Coronary artery (tissue), 2 donors: ENCODE data around the gene CPNE4.

ENCODE experiments used
- DNase-seq: peaks from one replicate; pipeline ENCODE4 v3.0.0-alpha.2; 2017; ENCODE audit warnings: low spot score
- H3K27ac ChIP-seq, 2 donors: fragments of 200-600 bp; sonication (generic); one replicate each; pipeline ENCODE4 v1.5.1; 2016 to 2019
- H3K4me3 ChIP-seq: fragments of 200-600 bp; sonication (generic); 2 replicates; pipeline ENCODE4 v1.5.1; 2016; ENCODE audit warnings: mild to moderate bottlenecking, moderate library complexity
- TF ChIP-seq, protein P1 (sequence below): fragments of 200-600 bp; sonication (generic); IDR thresholded peaks from one replicate; pipeline ENCODE4 v1.5.1; 2019; ENCODE audit warnings: antibody characterized with exemption

CPNE4 gene

DNA sequence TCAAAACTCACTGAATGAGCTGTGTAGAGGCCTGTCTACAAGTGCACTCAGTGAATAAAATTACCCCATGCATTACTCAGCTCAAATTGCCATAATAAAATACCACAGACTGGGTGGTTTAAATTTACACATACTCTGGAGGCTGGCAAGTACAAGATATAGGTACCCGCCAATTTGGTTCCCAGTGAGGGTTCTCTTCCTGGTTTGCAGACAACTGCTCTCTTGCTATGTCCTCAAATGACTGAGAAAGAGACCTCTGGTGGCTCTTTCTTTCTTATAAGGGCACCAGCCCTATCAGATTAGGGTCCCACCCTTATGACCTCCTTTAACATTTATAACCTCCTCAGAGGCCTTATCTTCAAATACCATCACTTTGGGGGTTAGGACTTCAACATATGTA is 237.0 kb downstream of the CPNE4 start:
- Histone ChIP-seq H3K27ac (no peak overlapping the region), H3K4me3 (no peak overlapping the region)
- DNase-seq = no peak
- TF ChIP-seq, protein P1, sequence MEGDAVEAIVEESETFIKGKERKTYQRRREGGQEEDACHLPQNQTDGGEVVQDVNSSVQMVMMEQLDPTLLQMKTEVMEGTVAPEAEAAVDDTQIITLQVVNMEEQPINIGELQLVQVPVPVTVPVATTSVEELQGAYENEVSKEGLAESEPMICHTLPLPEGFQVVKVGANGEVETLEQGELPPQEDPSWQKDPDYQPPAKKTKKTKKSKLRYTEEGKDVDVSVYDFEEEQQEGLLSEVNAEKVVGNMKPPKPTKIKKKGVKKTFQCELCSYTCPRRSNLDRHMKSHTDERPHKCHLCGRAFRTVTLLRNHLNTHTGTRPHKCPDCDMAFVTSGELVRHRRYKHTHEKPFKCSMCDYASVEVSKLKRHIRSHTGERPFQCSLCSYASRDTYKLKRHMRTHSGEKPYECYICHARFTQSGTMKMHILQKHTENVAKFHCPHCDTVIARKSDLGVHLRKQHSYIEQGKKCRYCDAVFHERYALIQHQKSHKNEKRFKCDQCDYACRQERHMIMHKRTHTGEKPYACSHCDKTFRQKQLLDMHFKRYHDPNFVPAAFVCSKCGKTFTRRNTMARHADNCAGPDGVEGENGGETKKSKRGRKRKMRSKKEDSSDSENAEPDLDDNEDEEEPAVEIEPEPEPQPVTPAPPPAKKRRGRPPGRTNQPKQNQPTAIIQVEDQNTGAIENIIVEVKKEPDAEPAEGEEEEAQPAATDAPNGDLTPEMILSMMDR = no peak

DNA sequence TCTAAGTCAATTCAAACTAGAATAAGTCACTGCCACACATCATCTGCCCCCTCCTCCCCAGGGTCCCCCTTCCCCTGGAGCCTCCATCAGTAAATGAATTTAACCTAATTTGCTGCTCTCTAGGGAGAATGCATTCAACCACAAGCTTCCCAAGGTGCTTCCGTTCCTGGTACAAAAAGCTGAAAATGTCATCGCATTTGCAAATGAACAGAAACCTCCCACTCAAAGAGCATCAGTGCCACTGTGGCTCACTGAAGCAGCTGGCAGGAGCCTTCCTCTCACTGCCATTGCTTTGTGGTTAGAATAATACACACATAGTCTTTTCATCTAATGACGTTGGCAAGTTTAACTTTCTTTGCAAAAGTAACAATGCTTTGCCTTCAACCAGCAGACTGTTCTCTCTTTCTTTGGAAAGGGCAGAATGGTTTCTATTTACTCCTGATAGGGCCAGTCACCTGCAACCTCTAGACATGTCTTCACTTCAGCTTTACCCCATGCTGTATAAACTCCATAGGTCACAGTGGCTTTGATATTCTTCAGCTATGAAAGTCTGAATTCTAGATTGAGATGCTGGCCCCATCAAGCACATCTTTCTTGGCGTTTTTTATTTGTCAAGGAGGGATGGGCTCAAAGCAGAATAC is 238.1 kb downstream of the CPNE4 start:
- Histone ChIP-seq H3K27ac (no peak overlapping the region), H3K4me3 (no peak overlapping the region)
- TF ChIP-seq, protein P1 = no peak
- DNase-seq = no peak

DNA sequence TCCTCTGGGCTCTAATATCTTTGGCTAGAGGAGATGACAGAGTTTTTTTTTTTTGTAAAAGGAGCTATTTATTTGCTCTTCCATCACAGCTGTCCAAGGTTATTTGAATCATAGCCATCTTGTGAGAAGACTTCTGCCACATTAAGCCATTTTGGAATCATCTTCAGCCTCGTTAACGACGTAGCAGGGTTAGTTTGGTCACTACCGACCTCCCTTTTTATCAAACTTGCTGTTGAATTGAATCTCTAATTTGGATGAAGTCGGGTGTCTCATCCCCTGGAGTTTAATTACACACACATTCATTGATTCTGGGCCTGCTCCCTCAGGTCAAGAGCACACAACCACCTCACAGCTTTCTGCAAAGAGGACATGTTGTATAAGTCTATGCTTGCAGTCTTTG is 238.7 kb downstream of the CPNE4 start:
- TF ChIP-seq, protein P1 = no peak
- no peak overlapping the region for H3K4me3 ChIP-seq
- DNase-seq = no peak
- no peak overlapping the region for H3K27ac ChIP-seq

DNA sequence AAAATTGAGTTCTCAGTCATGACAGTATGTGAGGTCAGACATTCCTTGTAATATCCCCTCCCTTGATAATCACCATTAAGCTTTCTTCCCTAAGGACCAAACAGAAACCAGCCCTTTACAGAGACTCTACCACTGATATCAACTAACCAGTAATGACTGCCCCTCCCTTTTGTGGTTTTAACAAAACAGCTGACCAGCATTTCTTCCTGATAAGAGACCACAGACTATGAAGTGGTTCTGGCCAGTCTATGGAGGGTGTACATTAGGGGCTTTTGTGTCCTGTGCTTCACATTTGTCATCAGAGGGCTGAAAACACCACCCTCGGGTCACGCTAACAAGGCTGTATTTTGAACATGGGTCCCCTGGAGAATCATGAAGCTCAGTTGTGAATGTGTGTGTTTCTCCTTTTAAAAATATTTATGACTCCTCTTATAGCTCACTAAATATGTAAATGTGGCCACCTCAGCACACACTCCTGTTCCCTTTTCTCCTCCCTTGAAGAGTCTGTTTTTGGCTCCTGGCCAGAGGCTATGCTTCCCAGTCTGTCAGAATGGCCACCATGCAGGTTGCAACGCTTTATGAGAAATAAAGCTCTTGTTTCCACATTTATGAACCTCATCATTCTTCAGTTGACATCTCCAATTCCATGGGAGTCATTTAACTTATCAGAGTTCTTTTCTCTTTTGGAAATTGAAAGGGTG is 239.3 kb downstream of the CPNE4 start:
- DNase-seq = no peak
- H3K4me3 ChIP-seq = no peak overlapping the region
- TF ChIP-seq, protein P1 = no peak
- no peak overlapping the region for H3K27ac ChIP-seq

DNA sequence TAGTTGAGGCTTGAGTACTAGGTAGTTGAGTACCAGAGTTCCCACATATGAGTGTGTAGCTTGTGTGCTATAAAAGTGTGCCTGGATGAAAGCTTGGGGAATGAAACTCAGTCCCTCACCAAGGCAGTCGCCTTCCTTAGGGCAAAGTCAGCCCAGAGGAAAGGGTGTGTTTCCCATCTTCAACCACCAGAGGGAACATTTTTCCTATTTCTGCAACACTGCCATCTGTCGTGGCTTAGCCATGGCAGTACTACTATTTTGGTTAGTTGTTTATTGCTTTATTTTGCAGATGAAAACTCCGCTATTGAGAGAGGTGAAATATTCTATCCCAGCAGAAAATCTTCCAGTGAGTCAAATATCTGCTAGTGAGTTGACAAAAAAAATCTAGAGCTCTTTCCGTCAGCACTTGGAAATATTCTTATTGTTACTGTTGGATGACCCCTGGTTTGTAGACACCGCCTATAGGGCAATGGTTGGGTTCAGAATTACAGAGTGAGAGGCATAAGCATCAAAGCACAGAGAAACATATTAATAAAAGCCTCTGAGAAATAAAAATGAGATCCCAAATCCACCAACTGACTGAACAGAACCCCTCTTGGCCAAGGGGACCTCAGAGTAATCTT is 239.9 kb downstream of the CPNE4 start:
- TF ChIP-seq, protein P1 = peak; percentile 61
- Histone ChIP-seq H3K4me3 (no peak overlapping the region), H3K27ac (no peak overlapping the region)
- no peak for DNase-seq

DNA sequence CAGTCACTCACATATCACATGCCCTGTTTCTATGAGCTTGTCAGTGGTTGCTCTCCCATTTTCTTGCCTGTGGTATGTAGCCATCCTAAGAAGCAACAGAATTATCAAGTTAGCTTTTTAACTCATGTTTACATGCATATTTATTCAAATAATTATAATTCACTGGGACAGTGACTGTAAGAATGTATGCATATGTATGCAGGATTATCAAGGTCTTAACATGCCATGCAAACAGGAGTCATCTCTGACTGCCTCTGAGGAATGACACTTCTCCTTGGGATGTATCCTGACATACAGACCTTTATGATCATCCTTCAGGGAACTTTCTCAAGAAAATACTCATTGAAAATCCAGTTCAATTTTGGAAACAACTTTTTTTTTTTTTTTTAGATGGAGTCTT is 240.9 kb downstream of the CPNE4 start:
- DNase-seq = no peak

More for the DNA sequence above, 240.9 kb downstream of the CPNE4 start:
- Histone ChIP-seq H3K4me3 (no peak overlapping the region), H3K27ac (no peak overlapping the region)
- TF ChIP-seq, protein P1 = no peak
